ENCODE results near the gene ADPRHL1. TPM values are rescaled to one million over a fixed set of nuclear protein-coding genes. Genes with fewer than 3 reads are reported as not detected.

ADPRHL1 gene
- total and polyA plus RNA-seq, 2 experiments from 2014 or later, result 1.0 to 1.1 TPM

GRCh38 chr13:113489171-113489548 lies 35.9 kb upstream of the ADPRHL1 start:
- peak overlapping the region; percentile 96 for H3K27ac ChIP-seq
- 15% methylated on average over 8 of the region's 8 CpGs for WGBS (ENCODE audit: low lambda C conversion rate, missing lambda C conversion rate)
- H3K9me3 ChIP-seq (ENCODE audit: low read depth), result no peaks in the 10 kb centered on the region
- H3K4me1 ChIP-seq (ENCODE audit: insufficient read depth), result peaks cover 27% of the 10 kb centered on the region
- H3K27me3 ChIP-seq, result no peaks in the 10 kb centered on the region
- H3K4me2 ChIP-seq, result peak overlapping the region; percentile 86
- H4K20me1 ChIP-seq (ENCODE audit: insufficient read depth, poor library complexity, severe bottlenecking), result peaks cover 25% of the 10 kb centered on the region
- no peaks in the 10 kb centered on the region for H3K9me2 ChIP-seq (replicated peaks; ENCODE audit: insufficient read depth)
- DNase-seq (ENCODE audit: low spot score), result peak; percentile 41
- TF ChIP-seq EZH2 (IDR thresholded peaks at IDR 0.05; ENCODE audit: borderline replicate concordance) (no peak), EZH2phosphoT487 (IDR thresholded peaks at IDR 0.05; ENCODE audit: low read depth, severe bottlenecking, unreplicated experiment) (no peak), CTCF (IDR thresholded peaks at IDR 0.05; ENCODE audit: poor library complexity) (no peak)
- no peaks in the 10 kb centered on the region for H3K36me3 ChIP-seq (replicated peaks; ENCODE audit: insufficient read depth, low read depth)
- H3K79me2 ChIP-seq, result peaks cover 81% of the 10 kb centered on the region
- no peak overlapping the region for H2AFZ ChIP-seq
- H3K4me3 ChIP-seq, result peak overlapping the region; percentile 87

GRCh38 chr13:113488283-113488682 lies 35.0 kb upstream of the ADPRHL1 start:
- H3K9me2 ChIP-seq (replicated peaks; ENCODE audit: insufficient read depth), result no peaks in the 10 kb centered on the region
- peaks cover 20% of the 10 kb centered on the region for H3K4me1 ChIP-seq (ENCODE audit: insufficient read depth)
- TF ChIP-seq EZH2 (IDR thresholded peaks at IDR 0.05; ENCODE audit: borderline replicate concordance) (no peak), CTCF (IDR thresholded peaks at IDR 0.05; ENCODE audit: poor library complexity) (no peak), EZH2phosphoT487 (IDR thresholded peaks at IDR 0.05; ENCODE audit: low read depth, severe bottlenecking, unreplicated experiment) (no peak)
- H3K9me3 ChIP-seq (ENCODE audit: low read depth), result no peaks in the 10 kb centered on the region
- H3K27ac ChIP-seq, result peak overlapping the region; percentile 96
- peaks cover 25% of the 10 kb centered on the region for H4K20me1 ChIP-seq (ENCODE audit: insufficient read depth, poor library complexity, severe bottlenecking)
- peak overlapping the region; percentile 86 for H3K4me2 ChIP-seq
- peaks cover 82% of the 10 kb centered on the region for H3K79me2 ChIP-seq
- no peaks in the 10 kb centered on the region for H3K36me3 ChIP-seq (replicated peaks; ENCODE audit: insufficient read depth, low read depth)
- no peak for DNase-seq (ENCODE audit: low spot score)
- 93% methylated on average over 3 of the region's 3 CpGs for WGBS (ENCODE audit: low lambda C conversion rate, missing lambda C conversion rate)
- no peaks in the 10 kb centered on the region for H3K27me3 ChIP-seq
- H3K4me3 ChIP-seq, result no peak overlapping the region
- H2AFZ ChIP-seq, result no peak overlapping the region

DNA sequence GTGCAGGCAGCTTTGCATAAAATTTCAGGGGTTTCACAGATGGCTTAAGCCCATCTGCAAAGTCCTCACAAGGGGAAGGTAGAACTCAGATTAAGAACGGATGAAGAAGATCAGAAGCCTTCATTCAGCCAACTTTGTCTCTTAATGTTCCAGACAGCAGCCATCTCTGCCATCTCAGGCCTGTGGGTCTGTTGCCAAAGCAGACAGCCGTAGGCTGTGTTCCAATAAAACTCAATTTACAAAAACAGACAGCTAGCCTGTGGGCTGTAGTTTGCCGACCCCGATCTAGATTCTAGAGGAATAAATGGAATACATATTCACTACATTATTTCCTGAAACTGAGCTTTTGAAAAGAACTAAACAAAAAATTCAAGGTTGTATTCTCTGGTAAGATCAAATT lies 33.4 kb upstream of the ADPRHL1 start:
- Histone ChIP-seq H3K4me1 (ENCODE audit: insufficient read depth) (peaks cover 6% of the 10 kb centered on the region), H3K36me3 (replicated peaks; ENCODE audit: insufficient read depth, low read depth) (no peaks in the 10 kb centered on the region), H3K9me2 (replicated peaks; ENCODE audit: insufficient read depth) (no peaks in the 10 kb centered on the region), H3K27me3 (no peaks in the 10 kb centered on the region), H3K4me2 (no peak overlapping the region), H3K27ac (no peak overlapping the region), H3K9me3 (ENCODE audit: low read depth) (no peaks in the 10 kb centered on the region), H4K20me1 (ENCODE audit: insufficient read depth, poor library complexity, severe bottlenecking) (peaks cover 25% of the 10 kb centered on the region), H3K79me2 (peaks cover 83% of the 10 kb centered on the region), H2AFZ (no peak overlapping the region), H3K4me3 (no peak overlapping the region)
- TF ChIP-seq CTCF (IDR thresholded peaks at IDR 0.05; ENCODE audit: poor library complexity) (no peak), EZH2phosphoT487 (IDR thresholded peaks at IDR 0.05; ENCODE audit: low read depth, severe bottlenecking, unreplicated experiment) (no peak), EZH2 (IDR thresholded peaks at IDR 0.05; ENCODE audit: borderline replicate concordance) (no peak)
- 44% methylated on average over 4 of the region's 4 CpGs for WGBS (ENCODE audit: low lambda C conversion rate, missing lambda C conversion rate)
- DNase-seq (ENCODE audit: low spot score), result no peak

DNA sequence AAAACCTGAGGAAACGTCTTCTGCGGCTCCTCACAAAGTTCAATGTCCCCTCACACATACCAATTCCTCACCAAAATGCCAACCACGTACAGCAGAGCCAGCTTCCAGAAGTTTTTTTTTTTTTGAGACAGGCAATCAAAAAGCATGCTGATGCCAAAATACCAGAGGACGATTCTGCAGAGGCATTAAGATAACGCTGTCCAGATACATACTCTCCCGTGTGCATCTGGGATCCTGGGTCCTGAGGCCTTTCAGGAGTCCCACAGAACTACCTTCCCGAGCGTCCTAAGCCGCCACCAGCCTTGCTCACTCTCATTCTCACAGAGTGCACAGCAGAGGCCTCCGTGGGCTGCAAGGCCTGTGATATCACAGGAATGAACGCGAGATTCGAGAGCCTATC lies 32.3 kb upstream of the ADPRHL1 start:
- H2AFZ ChIP-seq, result no peak overlapping the region
- H3K9me3 ChIP-seq (ENCODE audit: low read depth), result no peaks in the 10 kb centered on the region
- H3K36me3 ChIP-seq (replicated peaks; ENCODE audit: insufficient read depth, low read depth), result no peaks in the 10 kb centered on the region
- H3K79me2 ChIP-seq, result peaks cover 88% of the 10 kb centered on the region
- no peak overlapping the region for H3K4me3 ChIP-seq
- WGBS (ENCODE audit: low lambda C conversion rate, missing lambda C conversion rate), result 72% methylated on average over 13 of the region's 13 CpGs
- no peak for TF ChIP-seq CTCF (IDR thresholded peaks at IDR 0.05; ENCODE audit: poor library complexity)
- no peak for TF ChIP-seq EZH2phosphoT487 (IDR thresholded peaks at IDR 0.05; ENCODE audit: low read depth, severe bottlenecking, unreplicated experiment)
- no peak for TF ChIP-seq EZH2 (IDR thresholded peaks at IDR 0.05; ENCODE audit: borderline replicate concordance)
- peak overlapping the region; percentile 23 for H3K4me2 ChIP-seq
- DNase-seq (ENCODE audit: low spot score), result no peak
- H4K20me1 ChIP-seq (ENCODE audit: insufficient read depth, poor library complexity, severe bottlenecking), result peaks cover 25% of the 10 kb centered on the region
- no peaks in the 10 kb centered on the region for H3K27me3 ChIP-seq
- H3K27ac ChIP-seq, result peak overlapping the region; percentile 21
- H3K4me1 ChIP-seq (ENCODE audit: insufficient read depth), result peaks cover 6% of the 10 kb centered on the region
- H3K9me2 ChIP-seq (replicated peaks; ENCODE audit: insufficient read depth), result no peaks in the 10 kb centered on the region
